ENCODE data around the gene PPIL6.

GRCh38 chr6:109389650-109390274 lies 50.7 kb downstream of the PPIL6 start:
- TF ChIP-seq, protein P1, sequence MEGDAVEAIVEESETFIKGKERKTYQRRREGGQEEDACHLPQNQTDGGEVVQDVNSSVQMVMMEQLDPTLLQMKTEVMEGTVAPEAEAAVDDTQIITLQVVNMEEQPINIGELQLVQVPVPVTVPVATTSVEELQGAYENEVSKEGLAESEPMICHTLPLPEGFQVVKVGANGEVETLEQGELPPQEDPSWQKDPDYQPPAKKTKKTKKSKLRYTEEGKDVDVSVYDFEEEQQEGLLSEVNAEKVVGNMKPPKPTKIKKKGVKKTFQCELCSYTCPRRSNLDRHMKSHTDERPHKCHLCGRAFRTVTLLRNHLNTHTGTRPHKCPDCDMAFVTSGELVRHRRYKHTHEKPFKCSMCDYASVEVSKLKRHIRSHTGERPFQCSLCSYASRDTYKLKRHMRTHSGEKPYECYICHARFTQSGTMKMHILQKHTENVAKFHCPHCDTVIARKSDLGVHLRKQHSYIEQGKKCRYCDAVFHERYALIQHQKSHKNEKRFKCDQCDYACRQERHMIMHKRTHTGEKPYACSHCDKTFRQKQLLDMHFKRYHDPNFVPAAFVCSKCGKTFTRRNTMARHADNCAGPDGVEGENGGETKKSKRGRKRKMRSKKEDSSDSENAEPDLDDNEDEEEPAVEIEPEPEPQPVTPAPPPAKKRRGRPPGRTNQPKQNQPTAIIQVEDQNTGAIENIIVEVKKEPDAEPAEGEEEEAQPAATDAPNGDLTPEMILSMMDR (IDR thresholded peaks at IDR 0.05; ENCODE audit: low read depth, low read length): no peak
- no peak for TF ChIP-seq EZH2phosphoT487 (IDR thresholded peaks at IDR 0.05; ENCODE audit: low read depth)

All from OCI-LY3 (cell line).